Fibroblast of lung (primary cell): ENCODE data around the gene POU4F3. TPM values are rescaled to one million over a fixed set of nuclear protein-coding genes. Genes with fewer than 3 reads are reported as not detected.

Experiments used
- DNase-seq, 2 donors: peaks; one replicate each; pipeline versions ENCODE4 v3.0.0 to v3.0.0-alpha.2; 2010; ENCODE audit warnings: low read depth in 2 of 2
- H2AFZ ChIP-seq: 2 replicates; pipeline ENCODE4 v1.5.1; 2012; ENCODE audit warnings: low read length, control low read depth, inconsistent platforms
- H3K27ac ChIP-seq: 2 replicates; pipeline ENCODE4 v1.5.1; 2011; ENCODE audit warnings: low read length, control low read depth; ENCODE audit not compliant: insufficient read depth
- H3K27me3 ChIP-seq: 2 replicates; pipeline ENCODE4 v1.5.1; 2011; ENCODE audit warnings: mild to moderate bottlenecking, low read length; ENCODE audit not compliant: control insufficient read depth, insufficient read depth
- H3K36me3 ChIP-seq: 2 replicates; pipeline ENCODE4 v1.5.1; 2011; ENCODE audit warnings: low read length; ENCODE audit not compliant: control insufficient read depth, insufficient read depth
- H3K4me1 ChIP-seq: 2 replicates; pipeline ENCODE4 v1.5.1; 2011; ENCODE audit warnings: low read length; ENCODE audit not compliant: control insufficient read depth, insufficient read depth; ENCODE audit errors: extremely low read depth
- H3K4me2 ChIP-seq: 2 replicates; pipeline ENCODE4 v1.5.1; 2011; ENCODE audit warnings: low read length, control low read depth; ENCODE audit not compliant: insufficient read depth; ENCODE audit errors: extremely low read depth
- H3K4me3 ChIP-seq, 4 experiments: fragments of 200-600 bp in 1 of 4; sonication (generic) in 1 of 4; replicated peaks in 1 of 4; 2 replicates each; pipeline ENCODE4 v1.5.1; 2011 to 2016; ENCODE audit warnings: low read length in 4 of 4, low read depth in 3 of 4, mild to moderate bottlenecking in 3 of 4, control low read depth in 2 of 4, inconsistent platforms in 1 of 4, mixed read lengths in 1 of 4; ENCODE audit not compliant: insufficient read depth in 1 of 4; ENCODE audit errors: control extremely low read depth in 1 of 4
- H3K79me2 ChIP-seq: 2 replicates; pipeline ENCODE4 v1.5.1; 2012; ENCODE audit warnings: mild to moderate bottlenecking, low read length, inconsistent platforms; ENCODE audit not compliant: control insufficient read depth, insufficient read depth
- H3K9ac ChIP-seq: 2 replicates; pipeline ENCODE4 v1.5.1; 2011; ENCODE audit warnings: mild to moderate bottlenecking, low read length, control low read depth; ENCODE audit not compliant: insufficient read depth
- H3K9me3 ChIP-seq: 2 replicates; pipeline ENCODE4 v1.5.1; 2012; ENCODE audit warnings: low read depth, low read length; ENCODE audit not compliant: control insufficient read depth, insufficient read depth
- H4K20me1 ChIP-seq: 2 replicates; pipeline ENCODE4 v1.5.1; 2011; ENCODE audit warnings: low read length; ENCODE audit not compliant: control insufficient read depth, insufficient read depth; ENCODE audit errors: extremely low read depth
- CTCF ChIP-seq, 2 donors: IDR thresholded peaks in 1 of 2; conservative IDR thresholded peaks in 1 of 2; 1 replicate in 1 of 2; 2 replicates in 1 of 2; pipeline ENCODE4 v1.5.1; 2011 to 2012; ENCODE audit warnings: low read length in 2 of 2, control low read depth in 1 of 2, inconsistent platforms in 1 of 2, low read depth in 1 of 2, mild to moderate bottlenecking in 1 of 2
- EZH2 ChIP-seq: IDR thresholded peaks from 2 replicates; pipeline ENCODE4 v1.5.1; 2012; ENCODE audit warnings: low read length, control low read depth, mild to moderate bottlenecking; ENCODE audit errors: missing control alignments
- polyA plus RNA-seq, 2 donors: library from polyadenylated mRNA; depleted of rRNA in 1 of 2; stranded (reverse) in 1 of 2; unstranded in 1 of 2; fragments of >200 nt; gene quantifications; 2 replicates each; pipeline ENCODE4 v1.2.1, GENCODE V29; 2011 to 2012; ENCODE audit warnings: missing spikeins in 1 of 2
- total RNA-seq: library from RNA; depleted of rRNA; stranded (reverse); fragments of >200 nt; gene quantifications from 2 replicates; pipeline ENCODE4 v1.2.1, GENCODE V29; 2014

The POU4F3 gene
- total and polyA plus RNA-seq, 2 donors (not counting 1 experiment from before 2014, with no cell fraction given), result not detected

GRCh38 chr5:146342882-146343865 is 4.5 kb downstream of the POU4F3 start:
- Histone ChIP-seq H3K4me1 (no peaks in the 10 kb centered on the region), H3K4me2 (no peak overlapping the region), H2AFZ (no peak overlapping the region), H3K27me3 (peaks cover 67% of the 10 kb centered on the region), H3K9me3 (no peaks in the 10 kb centered on the region), H3K27ac (no peak overlapping the region), H3K79me2 (no peaks in the 10 kb centered on the region), H3K9ac (no peak overlapping the region), H4K20me1 (no peaks in the 10 kb centered on the region), H3K36me3 (no peaks in the 10 kb centered on the region), H3K4me3 (no peak overlapping the region)
- DNase-seq, result no peak
- TF ChIP-seq EZH2 (peak; percentile 34), CTCF (conservative IDR thresholded peaks at IDR 0.05 in 1 of 2, IDR thresholded peaks at IDR 0.05 in 1 of 2; ENCODE audit: low read depth in 1 of 2, low read length in 2 of 2) (no peak)

GRCh38 chr5:146344155-146345118 is 5.8 kb downstream of the POU4F3 start:
- TF ChIP-seq EZH2, result no peak
- no peak for TF ChIP-seq CTCF (conservative IDR thresholded peaks at IDR 0.05 in 1 of 2, IDR thresholded peaks at IDR 0.05 in 1 of 2; ENCODE audit: low read depth in 1 of 2, low read length in 2 of 2)
- Histone ChIP-seq H2AFZ (no peak overlapping the region), H4K20me1 (no peaks in the 10 kb centered on the region), H3K4me2 (no peak overlapping the region), H3K9ac (no peak overlapping the region), H3K27ac (no peak overlapping the region), H3K4me1 (no peaks in the 10 kb centered on the region), H3K4me3 (no peak overlapping the region), H3K27me3 (peaks cover 57% of the 10 kb centered on the region), H3K36me3 (no peaks in the 10 kb centered on the region), H3K79me2 (no peaks in the 10 kb centered on the region), H3K9me3 (no peaks in the 10 kb centered on the region)
- no peak for DNase-seq

- H3K4me2 ChIP-seq, result no peak overlapping the region
- no peak overlapping the region for H3K9ac ChIP-seq
- TF ChIP-seq EZH2 (no peak), CTCF (conservative IDR thresholded peaks at IDR 0.05 in 1 of 2, IDR thresholded peaks at IDR 0.05 in 1 of 2; ENCODE audit: low read depth in 1 of 2, low read length in 2 of 2) (no peak)
- H3K36me3 ChIP-seq, result no peaks in the 10 kb centered on the region
- H3K79me2 ChIP-seq, result no peaks in the 10 kb centered on the region
- H3K4me1 ChIP-seq, result no peaks in the 10 kb centered on the region
- no peak overlapping the region for H2AFZ ChIP-seq
- H3K27me3 ChIP-seq, result peaks cover 50% of the 10 kb centered on the region
- DNase-seq, result no peak
- no peak overlapping the region for H3K4me3 ChIP-seq
- H3K9me3 ChIP-seq, result no peaks in the 10 kb centered on the region
- H3K27ac ChIP-seq, result no peak overlapping the region
- H4K20me1 ChIP-seq, result no peaks in the 10 kb centered on the region
Measured at GRCh38 chr5:146345240-146345577, 6.6 kb downstream of the POU4F3 start.
